IPS DF 19.7 (cell line): ENCODE data around the gene WDR5.
"Not testable (repeated sequence)": the region's sequence is repeated elsewhere in the genome, so short reads cannot be mapped to it uniquely, and the experiment has no call there.

ENCODE experiments used
- DNase-seq: peaks from one replicate; pipeline ENCODE4 v3.0.0-alpha.2; 2013; ENCODE audit warnings: low read depth, low spot score

WDR5 gene

DNA sequence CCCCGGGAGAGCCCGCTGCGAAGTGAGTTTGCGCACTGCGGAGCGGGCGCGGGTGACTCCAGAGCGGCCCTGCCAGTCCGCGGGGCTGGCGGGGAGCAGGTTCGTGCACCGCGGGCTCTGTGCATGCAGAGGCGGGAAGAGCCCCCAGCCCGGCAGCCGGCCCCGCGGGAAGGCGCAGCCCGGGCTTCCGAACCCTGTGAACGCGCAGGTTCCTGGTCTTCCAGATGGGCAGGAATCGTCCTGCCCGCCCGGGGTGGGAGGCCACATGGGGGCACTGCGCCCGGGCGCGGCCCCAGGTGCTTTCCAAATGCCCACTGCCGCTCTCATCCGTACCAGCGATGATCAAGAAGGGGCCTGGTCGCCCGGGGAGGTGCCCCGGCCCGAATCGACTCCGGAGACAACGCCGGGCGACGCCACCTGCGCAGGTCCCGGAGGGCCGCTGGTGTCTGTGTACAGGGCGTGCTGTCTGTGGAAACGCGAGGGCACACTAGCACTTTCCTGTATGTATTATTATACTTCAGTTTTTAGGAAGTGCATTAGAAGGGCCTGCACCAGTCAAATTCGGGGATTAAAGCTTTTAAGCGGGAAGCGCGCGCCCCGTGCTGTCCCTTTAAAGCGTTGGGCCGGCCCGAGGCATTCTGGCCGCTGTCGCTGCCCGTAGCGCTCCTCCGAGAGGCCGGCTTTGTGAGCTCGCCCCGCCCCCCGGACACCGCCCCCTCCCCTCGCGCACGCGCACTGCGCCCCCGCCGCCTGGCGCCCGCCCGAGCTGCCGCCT lies at the start of gene WDR5:
WDR5 (plus strand) TSS at position 740 of the 775 bp plus-strand sequence. CDS start 3,796 bp downstream, outside the sequence.
- DNase-seq = no peak

DNA sequence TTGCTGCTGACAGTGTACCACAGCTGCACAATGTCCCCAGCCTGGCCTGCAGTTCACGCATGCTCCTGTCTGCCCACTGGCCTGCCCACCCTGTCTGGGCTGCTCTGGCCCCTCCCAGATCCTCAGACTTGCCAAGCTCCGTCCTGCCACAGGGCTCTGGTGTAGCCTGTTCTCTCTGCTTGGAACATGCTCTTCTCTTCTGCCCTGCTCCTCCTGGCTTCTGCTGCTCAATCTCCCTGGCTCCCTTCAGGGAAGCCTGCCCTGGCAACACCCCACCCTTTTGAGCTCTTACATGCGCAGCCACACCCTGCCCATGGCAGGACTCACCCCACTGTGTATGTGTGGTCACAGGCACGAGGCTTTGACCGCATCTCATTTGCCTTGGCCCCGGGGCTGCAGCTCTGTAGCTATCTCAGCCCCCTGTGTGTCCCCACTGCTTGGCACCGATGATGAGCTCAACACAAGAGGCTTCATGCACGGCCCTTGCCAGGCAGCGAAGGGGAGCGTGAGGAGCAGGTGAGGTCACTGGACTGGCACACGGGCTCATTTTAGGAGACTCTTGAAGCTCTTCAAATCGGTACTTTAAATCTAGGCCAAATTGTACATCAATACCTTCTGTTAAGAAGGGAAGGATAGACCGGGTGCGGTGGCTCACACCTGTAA lies 47.7 kb upstream of the WDR5 start:
- no peak for DNase-seq

DNA sequence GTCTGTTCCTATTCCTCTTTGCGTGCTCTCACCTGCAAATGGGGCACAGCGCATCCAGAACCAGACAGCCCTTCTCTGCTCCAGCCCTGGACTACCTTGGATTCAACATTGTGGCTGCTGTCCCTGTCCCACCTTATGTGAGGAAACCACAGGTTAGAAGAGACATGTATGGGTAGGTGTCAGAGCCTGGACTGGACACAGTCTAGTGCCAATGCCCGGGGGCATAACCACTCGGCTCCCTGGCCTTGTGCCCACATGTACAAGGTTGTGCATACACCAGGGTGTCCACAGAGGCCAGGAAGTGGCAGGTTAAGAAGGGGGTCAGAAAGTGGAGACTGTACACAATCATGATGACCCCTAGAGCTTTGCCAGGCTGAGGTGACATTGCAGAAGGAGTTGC lies 45.9 kb upstream of the WDR5 start:
- no peak for DNase-seq

DNA sequence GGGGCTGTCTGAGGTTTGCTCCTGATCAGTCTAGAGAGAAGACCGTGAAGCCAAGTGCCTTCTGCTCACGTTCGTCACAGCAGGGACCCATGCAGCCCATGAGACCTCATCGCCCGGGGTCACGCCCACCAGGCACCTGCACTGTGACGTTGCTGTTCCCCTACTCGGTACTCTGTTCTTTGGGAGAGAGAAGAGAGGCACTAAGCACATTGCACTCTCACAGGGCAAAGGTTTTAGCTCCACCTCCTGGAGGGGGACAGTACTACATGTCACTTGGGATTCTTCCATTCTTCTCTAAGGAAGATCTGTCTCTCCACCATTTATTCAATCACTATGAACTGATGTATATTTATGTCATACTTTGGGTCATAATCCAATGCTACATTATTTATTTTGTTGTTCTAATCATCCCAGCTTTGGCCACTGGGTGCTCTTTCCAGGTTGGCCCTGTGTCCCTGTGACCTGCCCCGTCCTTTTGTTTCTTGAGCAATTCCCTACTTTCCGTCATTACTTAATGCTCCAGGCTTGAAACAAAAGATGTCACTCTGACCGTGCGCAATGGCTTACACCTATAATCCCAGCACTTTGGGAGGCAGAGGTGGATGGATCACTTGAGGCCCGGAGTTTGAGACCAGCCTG lies 36.6 kb upstream of the WDR5 start:
- DNase-seq = peak; percentile 40

DNA sequence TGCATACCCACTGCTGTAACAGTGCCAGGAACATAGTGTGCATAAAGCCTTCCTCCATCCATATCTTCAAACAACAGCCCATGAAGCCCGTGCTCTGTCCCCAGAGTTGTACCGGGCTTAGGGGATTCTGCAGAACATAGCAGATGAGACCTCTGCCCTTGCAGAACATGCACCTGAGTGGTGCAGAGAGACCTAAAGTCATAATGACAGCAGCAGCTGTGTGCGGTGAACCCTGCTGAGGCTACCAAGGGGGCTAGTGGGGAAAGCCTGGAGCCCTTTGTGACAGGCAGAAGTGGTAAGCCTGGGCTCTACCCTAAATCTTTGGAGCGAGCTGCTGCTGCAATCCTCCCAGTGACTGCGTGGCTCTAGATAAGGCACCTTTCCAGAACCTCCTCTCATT lies 35.8 kb upstream of the WDR5 start:
- DNase-seq = no peak

DNA sequence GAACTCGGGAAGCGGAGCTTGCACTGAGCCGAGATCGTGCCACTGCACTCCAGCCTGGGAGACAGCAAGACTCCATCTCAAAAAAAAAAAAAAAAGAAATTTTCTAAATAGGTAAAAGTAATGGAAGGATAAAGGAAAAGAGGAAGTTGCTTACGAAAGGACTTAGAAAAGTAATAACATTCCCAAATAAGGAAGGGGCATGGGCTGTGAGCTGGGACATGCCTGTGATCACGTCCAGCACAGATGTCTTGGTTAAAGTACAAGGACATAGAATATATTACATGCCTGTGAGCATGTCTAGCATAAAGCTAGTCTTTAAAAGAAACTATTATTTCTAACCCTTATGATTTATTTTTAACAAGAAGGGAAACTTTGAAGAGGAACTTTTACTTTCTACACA lies 34.7 kb upstream of the WDR5 start:
- DNase-seq = not testable (repeated sequence)

- DNase-seq = no peak
Measured at GRCh38 chr9:134101623-134102149, 34.2 kb upstream of the WDR5 start.

- DNase-seq = no peak
Measured at GRCh38 chr9:134103391-134103998, 32.4 kb upstream of the WDR5 start.

- DNase-seq = no peak
Measured at GRCh38 chr9:134111064-134111463, 24.8 kb upstream of the WDR5 start.

DNA sequence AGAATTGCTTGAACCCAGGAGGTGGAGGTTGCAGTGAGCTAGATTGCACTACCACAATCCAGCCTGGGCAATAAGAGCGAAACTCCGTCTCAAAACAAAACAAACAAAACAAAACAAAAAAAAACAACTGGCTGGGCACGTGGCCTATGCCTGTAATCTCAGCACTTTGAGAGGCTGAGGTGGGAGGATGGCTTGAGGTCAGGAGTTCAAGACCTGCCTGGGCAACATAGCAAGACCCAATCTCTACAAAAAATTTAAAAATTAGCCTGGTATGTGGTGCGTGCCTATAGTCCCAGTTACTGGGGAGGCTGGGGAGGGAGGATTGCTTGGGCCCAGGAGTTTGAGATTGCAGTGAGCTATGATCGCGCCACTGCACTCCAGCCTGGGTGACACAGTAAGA lies 23.3 kb upstream of the WDR5 start:
- DNase-seq = no peak

DNA sequence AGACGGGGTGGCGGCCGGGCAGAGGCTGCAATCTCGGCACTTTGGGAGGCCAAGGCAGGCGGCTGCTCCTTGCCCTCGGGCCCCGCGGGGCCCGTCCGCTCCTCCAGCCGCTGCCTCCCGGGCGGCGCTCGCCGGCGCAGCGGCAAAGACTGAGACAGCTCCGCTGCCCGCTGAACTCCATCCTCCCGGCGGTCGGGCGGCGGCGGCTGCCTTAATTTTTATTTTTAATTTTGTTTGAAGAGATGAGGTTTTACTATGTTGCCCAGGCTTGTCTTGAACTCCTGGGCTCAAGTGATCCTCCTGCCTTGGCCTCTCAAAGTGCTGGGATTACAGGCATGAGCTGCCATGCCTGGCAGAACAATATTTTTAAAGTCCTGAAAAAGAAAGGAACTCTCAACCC lies 16.9 kb upstream of the WDR5 start:
- not testable (repeated sequence) for DNase-seq

DNA sequence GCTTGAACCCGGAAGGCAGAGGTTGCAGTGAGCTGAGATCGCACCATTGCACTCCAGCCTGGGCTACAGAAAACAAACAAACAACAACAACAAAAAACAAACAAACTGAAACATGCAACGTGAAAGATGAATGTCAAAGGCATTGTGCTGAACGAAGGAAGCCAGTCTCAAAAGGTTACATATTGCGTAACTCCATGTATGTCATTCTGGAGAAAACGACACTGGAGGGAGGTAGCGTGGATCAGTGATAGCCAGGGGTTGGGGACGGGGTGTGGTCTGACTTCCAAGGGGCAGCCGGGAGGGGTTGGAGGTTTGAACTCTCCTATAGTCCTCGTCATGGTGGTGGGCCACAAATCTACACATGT lies 12.1 kb upstream of the WDR5 start:
- DNase-seq = no peak

GRCh38 chr9:134125413-134126095 lies 10.3 kb upstream of the WDR5 start:
- no peak for DNase-seq

DNA sequence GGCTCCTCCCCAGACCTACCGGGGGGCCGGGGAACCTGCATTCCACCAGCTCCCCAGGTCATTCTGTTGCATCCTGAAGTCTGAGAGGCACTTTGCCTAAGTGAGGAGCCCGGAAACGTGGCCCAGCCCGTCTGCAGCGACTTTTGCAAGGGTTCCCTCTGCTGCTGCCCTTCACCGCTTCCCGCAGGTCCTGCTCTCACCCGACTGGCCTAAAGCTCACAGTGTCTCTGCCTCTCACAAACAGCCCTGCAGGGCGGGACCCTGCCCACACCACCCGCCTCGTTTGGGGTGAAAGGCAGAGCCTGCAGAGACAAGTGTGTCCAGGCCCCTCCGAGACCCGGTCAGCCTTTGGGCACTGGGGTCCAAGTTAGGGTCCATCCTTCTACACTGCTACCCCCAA lies 9.5 kb upstream of the WDR5 start:
- no peak for DNase-seq

GRCh38 chr9:134127065-134127580 lies 8.8 kb upstream of the WDR5 start:
- DNase-seq = no peak

- DNase-seq = no peak
Measured at GRCh38 chr9:134127616-134128015, 8.3 kb upstream of the WDR5 start.

DNA sequence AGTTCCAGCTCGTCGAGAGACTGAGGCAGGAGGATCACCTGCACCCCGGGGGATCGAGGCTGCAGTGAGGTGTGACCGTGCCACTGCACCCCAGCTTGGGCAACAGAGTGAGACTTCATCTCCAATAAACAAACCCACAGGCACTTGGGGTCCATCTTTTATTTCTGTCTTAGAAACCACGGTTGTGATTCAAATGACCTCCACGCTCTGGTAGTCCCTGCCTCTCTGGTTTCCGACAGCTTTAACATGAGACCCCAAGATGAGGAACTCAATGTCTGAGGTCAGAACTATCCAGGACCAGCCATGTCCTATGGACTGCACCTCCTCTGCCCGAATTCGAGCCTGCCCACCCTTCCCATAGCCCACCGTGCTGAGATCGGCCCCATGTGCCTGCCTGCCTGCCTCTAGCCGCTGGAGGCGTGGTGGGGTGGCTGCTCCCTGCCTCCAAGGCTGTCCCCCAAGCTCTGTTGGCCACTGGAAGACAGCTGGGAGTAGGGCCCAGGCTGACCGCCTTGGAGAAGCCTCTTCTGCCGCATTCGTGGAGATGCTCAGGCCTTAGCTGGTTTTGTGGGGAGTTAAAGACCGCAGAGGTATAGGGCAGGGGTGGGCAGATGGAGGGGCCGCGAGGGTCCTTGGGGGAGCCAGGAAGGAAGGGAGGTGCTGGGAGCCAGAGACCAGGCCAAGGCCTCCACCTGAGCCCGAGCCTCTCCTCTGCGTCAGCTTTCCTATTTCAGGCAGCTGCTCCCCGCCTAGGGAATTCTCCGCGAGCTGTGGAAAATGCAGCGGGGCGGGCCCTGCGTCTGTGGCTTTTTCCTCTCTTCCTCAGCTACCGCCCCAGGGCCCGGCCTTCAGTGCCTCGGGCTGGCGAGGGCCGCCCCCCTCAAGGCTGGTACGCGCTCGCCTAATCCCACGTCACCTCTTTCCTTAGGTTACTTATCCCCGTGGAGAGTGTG lies 6.9 kb upstream of the WDR5 start:
- no peak for DNase-seq

- peak; percentile 42 for DNase-seq
Measured at GRCh38 chr9:134130503-134131375, 5.1 kb upstream of the WDR5 start.
